Measurements from ENCODE around the gene SLC37A2. TPM values are rescaled to one million over a fixed set of nuclear protein-coding genes. Genes with fewer than 3 reads are reported as not detected.
A peak's percentile ranks its signal among the peaks of the same experiment; 100 is the strongest.

The SLC37A2 gene
- polyA plus RNA-seq, 1 of the 3 experiments (the other 2 are of a cell fraction) = 0.44 TPM

DNA sequence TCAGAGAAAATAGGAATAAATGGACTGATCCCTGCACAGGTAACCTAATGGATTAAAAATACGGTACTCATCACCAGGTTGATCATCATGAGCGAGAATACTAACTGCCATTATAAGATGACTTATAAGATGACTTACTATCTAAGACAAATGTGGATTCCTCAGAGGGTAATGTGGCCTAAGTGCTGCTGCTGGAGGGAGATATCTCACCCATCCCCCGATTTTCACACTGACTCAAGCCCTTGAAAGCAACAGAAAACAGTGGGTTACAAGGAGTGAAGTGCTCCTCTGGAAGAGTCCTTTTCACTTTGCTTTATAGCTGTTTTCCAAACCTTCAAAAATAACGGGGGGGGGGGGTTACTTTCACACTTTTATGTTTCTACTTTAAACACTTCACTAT, 47.4 kb downstream of the SLC37A2 start:
- H3K4me1 ChIP-seq (ENCODE audit: control insufficient read depth in 1 of 2, insufficient read depth in 2 of 2, low read depth in 1 of 2, low read length in 1 of 2) = peaks cover 5 to 8% of the 10 kb centered on the region in 2 experiments; a peak in 3 of 4 replicates
- peaks cover 0 to 6% of the 10 kb centered on the region in 2 experiments for H3K36me3 ChIP-seq (replicated peaks in 1 of 2; ENCODE audit: control insufficient read depth in 1 of 2, insufficient read depth in 2 of 2, low read length in 1 of 2)
- H3F3A ChIP-seq (replicated peaks; ENCODE audit: insufficient read depth) = no peaks in the 10 kb centered on the region
- WGBS (ENCODE audit: low lambda C conversion rate) = 59% methylated on average over 4 of the region's 4 CpGs
- H3K27ac ChIP-seq (ENCODE audit: low read depth in 2 of 2, low read length in 1 of 2) = peak overlapping the region in 1 of 2 experiments; percentile 82; a peak in 1 of 4 replicates
- H3K4me2 ChIP-seq = peak overlapping the region; percentile 92
- peak overlapping the region; percentile 82 for H3K9ac ChIP-seq
- no peak overlapping the region; the same call in 1 of the 2 replicates for H2AFZ ChIP-seq (ENCODE audit: low read depth)
- TF ChIP-seq TAF1 (IDR thresholded peaks at IDR 0.05; ENCODE audit: borderline replicate concordance, low read depth, low read length) (no peak), JUND (IDR thresholded peaks at IDR 0.05) (no peak)
- no peaks in the 10 kb centered on the region for H3K27me3 ChIP-seq (ENCODE audit: insufficient read depth)
- no peaks in the 10 kb centered on the region for H3K9me2 ChIP-seq
- no peak for DNase-seq
- ChIA-PET POLR2A (no interaction called here), CTCF (interaction anchor here (0.6 to 3.5 kb wide), 6 partner anchors 11 to 319 kb away, joined by 3 to 31 read pairs (median 8); no protein-coding TSS in a partner anchor)
- H4K20me1 ChIP-seq (ENCODE audit: insufficient read depth) = no peaks in the 10 kb centered on the region
- H3K4me3 ChIP-seq (ENCODE audit: low read depth in 2 of 2, low read length in 1 of 2) = peak overlapping the region; percentile 79 to 100; a peak in 3 of 4 replicates
- peaks cover 32% of the 10 kb centered on the region for H3K79me2 ChIP-seq (ENCODE audit: insufficient read depth)
- no peaks in the 10 kb centered on the region for H3K9me3 ChIP-seq

DNA sequence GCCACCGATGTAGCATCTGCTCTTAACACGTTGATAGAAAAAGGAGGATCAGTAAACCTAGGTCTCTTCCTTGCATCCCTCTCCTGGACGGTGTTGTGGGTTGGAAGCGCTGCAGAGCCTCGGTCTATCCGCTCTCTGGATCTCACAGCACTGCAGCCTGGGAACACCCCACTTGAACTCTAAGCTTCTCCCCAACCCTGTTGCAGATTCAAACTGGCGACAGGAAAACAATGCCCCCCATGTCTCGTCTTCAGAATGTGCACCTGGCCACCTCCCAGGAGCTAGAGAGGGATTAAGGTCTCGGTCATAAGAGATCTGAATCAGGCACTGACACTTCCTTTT, 47.9 kb downstream of the SLC37A2 start:
- no peaks in the 10 kb centered on the region for H3K27me3 ChIP-seq (ENCODE audit: insufficient read depth)
- DNase-seq = peak; percentile 46
- peak overlapping the region; percentile 92 for H3K4me2 ChIP-seq
- no peaks in the 10 kb centered on the region for H3F3A ChIP-seq (replicated peaks; ENCODE audit: insufficient read depth)
- TF ChIP-seq GABPA (IDR thresholded peaks at IDR 0.05; ENCODE audit: low read depth) (no peak), ZBTB33 (IDR thresholded peaks at IDR 0.05; ENCODE audit: borderline replicate concordance, low read depth) (no peak), TAF1 (IDR thresholded peaks at IDR 0.05; ENCODE audit: borderline replicate concordance, low read depth, low read length) (no peak), TCF12 (IDR thresholded peaks at IDR 0.05) (no peak), USF2 (IDR thresholded peaks at IDR 0.05; ENCODE audit: borderline replicate concordance, low read depth, low read length) (no peak), EP300 (IDR thresholded peaks at IDR 0.05; ENCODE audit: borderline replicate concordance in 1 of 2, low read depth in 1 of 2, low read length in 1 of 2) (no peak), FOXJ3 (CRISPR knock-in tag; IDR thresholded peaks at IDR 0.05) (no peak), MAX (IDR thresholded peaks at IDR 0.05; ENCODE audit: low read depth) (no peak), NRF1 (IDR thresholded peaks at IDR 0.05; ENCODE audit: low read depth, low read length) (no peak), MXI1 (IDR thresholded peaks at IDR 0.05; ENCODE audit: low read depth, low read length) (no peak), CHD2 (IDR thresholded peaks at IDR 0.05; ENCODE audit: low read length, partially characterized antibody) (no peak), EZH2phosphoT487 (IDR thresholded peaks at IDR 0.05; ENCODE audit: borderline replicate concordance, low read depth) (no peak)
- TF ChIP-seq, protein P1, sequence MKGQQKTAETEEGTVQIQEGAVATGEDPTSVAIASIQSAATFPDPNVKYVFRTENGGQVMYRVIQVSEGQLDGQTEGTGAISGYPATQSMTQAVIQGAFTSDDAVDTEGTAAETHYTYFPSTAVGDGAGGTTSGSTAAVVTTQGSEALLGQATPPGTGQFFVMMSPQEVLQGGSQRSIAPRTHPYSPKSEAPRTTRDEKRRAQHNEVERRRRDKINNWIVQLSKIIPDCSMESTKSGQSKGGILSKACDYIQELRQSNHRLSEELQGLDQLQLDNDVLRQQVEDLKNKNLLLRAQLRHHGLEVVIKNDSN (IDR thresholded peaks at IDR 0.05; ENCODE audit: borderline replicate concordance, low read depth) = no peak
- TF ChIP-seq, protein P2, sequence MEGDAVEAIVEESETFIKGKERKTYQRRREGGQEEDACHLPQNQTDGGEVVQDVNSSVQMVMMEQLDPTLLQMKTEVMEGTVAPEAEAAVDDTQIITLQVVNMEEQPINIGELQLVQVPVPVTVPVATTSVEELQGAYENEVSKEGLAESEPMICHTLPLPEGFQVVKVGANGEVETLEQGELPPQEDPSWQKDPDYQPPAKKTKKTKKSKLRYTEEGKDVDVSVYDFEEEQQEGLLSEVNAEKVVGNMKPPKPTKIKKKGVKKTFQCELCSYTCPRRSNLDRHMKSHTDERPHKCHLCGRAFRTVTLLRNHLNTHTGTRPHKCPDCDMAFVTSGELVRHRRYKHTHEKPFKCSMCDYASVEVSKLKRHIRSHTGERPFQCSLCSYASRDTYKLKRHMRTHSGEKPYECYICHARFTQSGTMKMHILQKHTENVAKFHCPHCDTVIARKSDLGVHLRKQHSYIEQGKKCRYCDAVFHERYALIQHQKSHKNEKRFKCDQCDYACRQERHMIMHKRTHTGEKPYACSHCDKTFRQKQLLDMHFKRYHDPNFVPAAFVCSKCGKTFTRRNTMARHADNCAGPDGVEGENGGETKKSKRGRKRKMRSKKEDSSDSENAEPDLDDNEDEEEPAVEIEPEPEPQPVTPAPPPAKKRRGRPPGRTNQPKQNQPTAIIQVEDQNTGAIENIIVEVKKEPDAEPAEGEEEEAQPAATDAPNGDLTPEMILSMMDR (IDR thresholded peaks at IDR 0.05) = no peak
- ChIA-PET POLR2A (no interaction called here), CTCF (interaction anchor here (1.0 to 3.5 kb wide), 5 partner anchors 10 to 318 kb away, joined by 4 to 31 read pairs (median 12); no protein-coding TSS in a partner anchor)
- peaks cover 0 to 6% of the 10 kb centered on the region in 2 experiments for H3K36me3 ChIP-seq (replicated peaks in 1 of 2; ENCODE audit: control insufficient read depth in 1 of 2, insufficient read depth in 2 of 2, low read length in 1 of 2)
- H3K4me3 ChIP-seq (ENCODE audit: low read depth in 2 of 2, low read length in 1 of 2) = peak overlapping the region; percentile 79 to 100
- H3K9ac ChIP-seq = peak overlapping the region; percentile 82
- no peaks in the 10 kb centered on the region for H3K9me2 ChIP-seq
- H4K20me1 ChIP-seq (ENCODE audit: insufficient read depth) = no peaks in the 10 kb centered on the region
- H3K4me1 ChIP-seq (ENCODE audit: control insufficient read depth in 1 of 2, insufficient read depth in 2 of 2, low read depth in 1 of 2, low read length in 1 of 2) = peaks cover 5 to 8% of the 10 kb centered on the region in 2 experiments; a peak in 3 of 4 replicates
- WGBS (ENCODE audit: low lambda C conversion rate) = 0% methylated on average over 4 of the region's 9 CpGs
- H3K9me3 ChIP-seq = no peaks in the 10 kb centered on the region
- peak overlapping the region; percentile 46 to 82; a peak in 3 of 4 replicates for H3K27ac ChIP-seq (ENCODE audit: low read depth in 2 of 2, low read length in 1 of 2)
- H2AFZ ChIP-seq (ENCODE audit: low read depth) = peak overlapping the region; percentile 99
- peaks cover 28% of the 10 kb centered on the region for H3K79me2 ChIP-seq (ENCODE audit: insufficient read depth)

All from SK-N-SH (cell line).